Natural killer cell (primary cell): ENCODE data around the gene CYP39A1. TPM values are rescaled to one million over a fixed set of nuclear protein-coding genes. Genes with fewer than 3 reads are reported as not detected.

Experiments
- ATAC-seq, 3 donors: fragments of 150-1000 bp in 2 of 3; fragments of 200-7000 bp in 1 of 3; cut with Tn5 transposase; 1 replicate in 1 of 3; 2 replicates in 2 of 3; pipeline ENCODE4 v1.10.0; 2021; ENCODE audit warnings: mild to moderate bottlenecking in 2 of 3, moderate library complexity in 2 of 3
- DNase-seq, 2 donors: peaks; one replicate each; pipeline versions ENCODE4 v3.0.0 to v3.0.0-alpha.2; 2013 to 2021; ENCODE audit warnings: mixed read lengths in 1 of 2
- H3K27ac ChIP-seq: one replicate; pipeline ENCODE4 v1.5.1; 2013; ENCODE audit warnings: mild to moderate bottlenecking, low read length
- H3K27me3 ChIP-seq: one replicate; pipeline ENCODE4 v1.6.1; 2013; ENCODE audit warnings: low read length; ENCODE audit not compliant: control insufficient read depth, insufficient read depth
- H3K36me3 ChIP-seq: one replicate; pipeline ENCODE4 v1.6.1; 2013; ENCODE audit warnings: low read length; ENCODE audit not compliant: control insufficient read depth, insufficient read depth
- H3K4me1 ChIP-seq: one replicate; pipeline ENCODE4 v1.6.1; 2013; ENCODE audit warnings: low read length; ENCODE audit not compliant: control insufficient read depth, insufficient read depth
- H3K4me3 ChIP-seq: one replicate; pipeline ENCODE4 v1.5.1; 2013; ENCODE audit warnings: low read length
- H3K9me3 ChIP-seq: one replicate; pipeline ENCODE4 v1.6.1; 2013; ENCODE audit warnings: low read length; ENCODE audit not compliant: control insufficient read depth, insufficient read depth
- H3K27ac Mint-ChIP-seq, 2 donors: one replicate each; pipeline ENCODE4 v1.8.0; 2022; ENCODE audit warnings: mild to moderate bottlenecking in 2 of 2, mixed read lengths in 2 of 2, moderate library complexity in 1 of 2
- H3K27me3 Mint-ChIP-seq, 2 donors: one replicate each; pipeline ENCODE4 v1.8.0; 2022; ENCODE audit warnings: low read depth in 2 of 2, mixed read lengths in 2 of 2
- H3K36me3 Mint-ChIP-seq: one replicate; pipeline ENCODE4 v1.8.0; 2022; ENCODE audit warnings: mixed read lengths
- H3K4me1 Mint-ChIP-seq, 2 donors: one replicate each; pipeline ENCODE4 v1.8.0; 2022; ENCODE audit warnings: mixed read lengths in 2 of 2
- H3K4me3 Mint-ChIP-seq: one replicate; pipeline ENCODE4 v1.8.0; 2022; ENCODE audit warnings: mild to moderate bottlenecking, moderate library complexity, mixed read lengths
- H3K9me3 Mint-ChIP-seq, 2 donors: one replicate each; pipeline ENCODE4 v1.8.0; 2022; ENCODE audit warnings: mixed read lengths in 2 of 2
- CTCF ChIP-seq: fragments of 200-600 bp; IDR thresholded peaks from one replicate; pipeline ENCODE4 v1.8.0; 2022; ENCODE audit warnings: antibody characterized with exemption
- WGBS: methylation state at CpG from one replicate; pipeline ENCODE4 v1.1.7; 2013; ENCODE audit warnings: missing lambda C conversion rate; ENCODE audit not compliant: insufficient coverage; 5-methylcytosine and 5-hydroxymethylcytosine counted together
- intact Hi-C: fragments of 100-400 bp; cut with micrococcal nuclease; formaldehyde crosslinking; loops from one replicate; pipeline ENCODE4 v1.14.2; 2022
- total RNA-seq, 4 donors: library from RNA; stranded (reverse); fragments of 120-200 nt in 1 of 4; gene quantifications; one replicate each; pipeline versions ENCODE4 v1.2.3 to v1.2.4, GENCODE V29; 2013 to 2022

Gene CYP39A1
- total RNA-seq, 3 donors from 2014 or later (not counting 1 experiment from before 2014, with no cell fraction given), result not detected

GRCh38 chr6:46521464-46521971, 131.1 kb downstream of the CYP39A1 start:
- H3K4me3 Mint-ChIP-seq, result no peak overlapping the region
- no peaks in the 10 kb centered on the region for H3K4me1 Mint-ChIP-seq
- no peak for ATAC-seq
- no peaks in the 10 kb centered on the region for H3K4me1 ChIP-seq
- H3K36me3 ChIP-seq, result no peaks in the 10 kb centered on the region
- H3K27me3 ChIP-seq, result no peaks in the 10 kb centered on the region
- H3K27ac ChIP-seq, result no peak overlapping the region
- DNase-seq, result no peak
- no peak overlapping the region for H3K27ac Mint-ChIP-seq
- peaks cover 11 to 62% of the 10 kb centered on the region in 2 donors for H3K27me3 Mint-ChIP-seq
- TF ChIP-seq CTCF, result no peak
- no peaks in the 10 kb centered on the region for H3K9me3 ChIP-seq
- no peak overlapping the region for H3K4me3 ChIP-seq
- peaks cover 0 to 2% of the 10 kb centered on the region in 2 donors for H3K9me3 Mint-ChIP-seq
- intact Hi-C loops, result no loop called here
- H3K36me3 Mint-ChIP-seq, result no peaks in the 10 kb centered on the region

GRCh38 chr6:46517202-46517601, 135.4 kb downstream of the CYP39A1 start:
- H3K27ac Mint-ChIP-seq, result no peak overlapping the region
- Histone ChIP-seq H3K4me3 (no peak overlapping the region), H3K27me3 (no peaks in the 10 kb centered on the region), H3K27ac (no peak overlapping the region), H3K36me3 (no peaks in the 10 kb centered on the region), H3K9me3 (no peaks in the 10 kb centered on the region), H3K4me1 (no peaks in the 10 kb centered on the region)
- DNase-seq (no peak), ATAC-seq (no peak)
- intact Hi-C loops, result no loop called here
- H3K4me3 Mint-ChIP-seq, result no peak overlapping the region
- no peaks in the 10 kb centered on the region for H3K4me1 Mint-ChIP-seq
- H3K27me3 Mint-ChIP-seq, result peaks cover 6 to 41% of the 10 kb centered on the region in 2 donors
- H3K36me3 Mint-ChIP-seq, result no peaks in the 10 kb centered on the region
- no peaks in the 10 kb centered on the region for H3K9me3 Mint-ChIP-seq
- TF ChIP-seq CTCF, result no peak

- Histone ChIP-seq H3K36me3 (no peaks in the 10 kb centered on the region), H3K4me3 (no peak overlapping the region), H3K27ac (no peak overlapping the region), H3K27me3 (no peaks in the 10 kb centered on the region), H3K4me1 (no peaks in the 10 kb centered on the region), H3K9me3 (no peaks in the 10 kb centered on the region)
- DNase-seq (no peak), ATAC-seq (no peak)
- 93% methylated on average over 2 of the region's 2 CpGs for WGBS
- Mint-ChIP-seq H3K36me3 (no peaks in the 10 kb centered on the region), H3K4me1 (no peaks in the 10 kb centered on the region), H3K4me3 (no peak overlapping the region), H3K27ac (no peak overlapping the region), H3K9me3 (no peaks in the 10 kb centered on the region), H3K27me3 (peaks cover 9 to 34% of the 10 kb centered on the region in 2 donors)
- TF ChIP-seq CTCF, result no peak
- intact Hi-C loops, result no loop called here
Measured at GRCh38 chr6:46513533-46513932, 139.1 kb downstream of the CYP39A1 start.

- no peak for DNase-seq
- H3K36me3 Mint-ChIP-seq, result no peaks in the 10 kb centered on the region
- H3K36me3 ChIP-seq, result no peaks in the 10 kb centered on the region
- no peaks in the 10 kb centered on the region for H3K4me1 Mint-ChIP-seq
- H3K27me3 Mint-ChIP-seq, result peaks cover 6 to 18% of the 10 kb centered on the region in 2 donors
- no peak for ATAC-seq
- H3K27ac ChIP-seq, result no peak overlapping the region
- no peak overlapping the region for H3K27ac Mint-ChIP-seq
- no peak for TF ChIP-seq CTCF
- H3K4me3 ChIP-seq, result no peak overlapping the region
- H3K27me3 ChIP-seq, result no peaks in the 10 kb centered on the region
- no peak overlapping the region for H3K4me3 Mint-ChIP-seq
- no peaks in the 10 kb centered on the region for H3K4me1 ChIP-seq
- WGBS, result 95% methylated on average over 7 of the region's 7 CpGs
- no peaks in the 10 kb centered on the region for H3K9me3 Mint-ChIP-seq
- intact Hi-C loops, result no loop called here
- no peaks in the 10 kb centered on the region for H3K9me3 ChIP-seq
Measured at GRCh38 chr6:46511320-46511719, 141.3 kb downstream of the CYP39A1 start.
